Stimulated activated CD4-positive, alpha-beta T cell treated with anti-CD3 and anti-CD28 coated beads, Interleukin-4, amount 100 ng/mL, for 4 hours (primary cell): ENCODE results near the gene PER1.
"Not testable (repeated sequence)": the region's sequence is repeated elsewhere in the genome, so short reads cannot be mapped to it uniquely, and the experiment has no call there.

Source experiments
- DNase-seq, 2 experiments: peaks; one replicate each; pipeline ENCODE4 v3.0.0-alpha.2; 2020

Gene PER1

GRCh38 chr17:8152112-8152775, at the start of gene PER1:
Gene PER1, minus strand, starts transcription at chr17:8152404. Its CDS starts 1,698 bp downstream, at chr17:8150706.
- peak; percentile 87 for DNase-seq

DNA sequence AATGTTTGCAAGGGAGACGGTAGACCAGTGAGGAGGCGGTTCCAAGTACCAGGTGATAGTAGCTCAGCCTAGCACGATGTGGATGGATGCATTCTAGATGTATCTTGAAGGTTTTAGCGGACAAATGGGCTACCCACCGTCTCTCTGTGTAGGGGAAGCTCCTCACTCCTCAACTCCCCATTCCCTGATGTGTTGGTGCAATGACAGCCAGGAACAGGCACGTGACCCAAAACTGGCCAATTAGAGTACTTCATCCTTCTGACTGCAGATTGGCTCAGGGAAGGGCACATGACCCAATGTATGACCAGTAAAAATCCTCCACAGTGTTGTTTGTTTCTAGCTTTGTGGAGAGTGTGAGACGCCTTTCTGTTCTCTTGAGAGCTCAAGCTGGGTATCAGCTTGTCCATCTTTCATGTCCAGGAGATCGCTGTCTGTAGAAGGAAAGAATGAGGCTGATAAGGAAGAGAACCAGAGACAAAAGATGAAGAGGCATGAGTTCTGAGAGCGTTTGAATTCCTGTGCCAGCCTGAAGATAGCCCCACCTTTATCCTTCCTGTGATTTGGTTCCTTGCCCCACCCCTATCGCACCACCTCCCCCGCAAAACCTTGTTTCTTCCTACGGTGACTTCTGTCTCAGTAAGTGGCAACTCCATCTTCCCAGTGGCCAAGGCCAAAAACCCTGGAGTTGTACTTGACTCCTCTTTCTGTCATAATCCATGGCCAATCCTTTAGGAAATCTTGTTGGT, 40.0 kb upstream of the PER1 start:
- DNase-seq: peak; percentile 27 to 36

DNA sequence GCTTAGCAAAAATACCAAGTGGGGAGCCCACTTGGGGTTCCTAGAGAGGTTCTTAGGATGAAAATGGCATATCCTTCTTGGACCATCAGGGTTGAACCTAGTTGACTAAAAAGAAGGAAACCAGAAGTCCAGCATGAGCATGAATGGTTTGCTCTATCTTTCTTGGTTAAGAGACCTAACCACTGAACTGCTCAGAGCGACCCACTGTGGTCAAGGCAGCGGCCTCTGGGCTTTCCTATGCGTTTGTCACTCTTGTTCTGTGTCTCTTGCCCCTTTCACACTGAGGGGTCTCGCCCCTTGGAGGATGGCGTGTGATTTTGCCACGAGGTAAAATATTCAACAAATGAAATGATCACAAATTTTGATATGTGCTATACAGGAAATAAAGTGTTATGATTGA, 38.3 kb upstream of the PER1 start:
- DNase-seq: no peak

DNA sequence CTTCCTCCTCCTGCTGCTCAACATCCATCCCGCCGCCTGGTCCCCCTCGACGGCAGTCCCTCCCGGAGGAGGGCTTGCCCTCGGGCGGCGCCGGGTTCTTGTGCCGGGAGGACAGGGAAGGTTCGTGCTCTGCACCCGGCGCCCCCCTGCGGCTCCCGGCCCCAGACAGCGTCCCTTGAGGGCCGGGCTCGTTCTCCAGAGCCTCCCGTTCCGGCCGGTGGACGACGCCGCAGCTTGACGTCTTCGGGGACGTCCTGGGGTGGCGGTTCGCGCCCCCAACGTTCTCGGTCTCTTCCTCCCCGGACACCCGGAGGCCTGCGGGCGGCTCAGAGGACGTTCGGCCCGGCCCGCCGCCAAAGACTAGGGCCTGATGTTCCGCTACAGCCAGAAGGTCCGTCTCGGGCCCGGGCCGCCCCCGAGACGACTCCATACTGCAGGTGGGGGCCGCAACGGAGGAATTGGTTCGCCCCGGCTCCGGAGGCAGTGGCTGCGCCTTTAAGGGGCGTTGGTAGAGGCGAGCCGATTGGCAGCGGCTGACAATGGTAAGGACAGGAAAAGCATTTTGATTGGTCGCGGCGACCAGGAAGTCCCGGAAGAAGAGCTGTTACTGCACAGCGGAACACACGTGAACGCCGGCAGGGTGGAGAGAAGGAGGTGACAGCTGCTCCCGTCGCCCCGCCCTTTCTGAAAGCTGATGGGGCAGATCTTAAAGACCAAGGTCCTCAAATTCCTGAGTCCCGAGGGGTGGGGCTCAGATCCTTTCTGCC, 37.7 kb upstream of the PER1 start, which contains the start of gene BORCS6:
TSS of gene BORCS6 (minus strand) at position 470 of the 767 bp plus-strand sequence. CDS start at position 430, 40 bp downstream.
- DNase-seq: peak; percentile 87 to 96

GRCh38 chr17:8189041-8189710, 37.0 kb upstream of the PER1 start:
- DNase-seq: peak in 1 of 2 experiments; percentile 7

DNA sequence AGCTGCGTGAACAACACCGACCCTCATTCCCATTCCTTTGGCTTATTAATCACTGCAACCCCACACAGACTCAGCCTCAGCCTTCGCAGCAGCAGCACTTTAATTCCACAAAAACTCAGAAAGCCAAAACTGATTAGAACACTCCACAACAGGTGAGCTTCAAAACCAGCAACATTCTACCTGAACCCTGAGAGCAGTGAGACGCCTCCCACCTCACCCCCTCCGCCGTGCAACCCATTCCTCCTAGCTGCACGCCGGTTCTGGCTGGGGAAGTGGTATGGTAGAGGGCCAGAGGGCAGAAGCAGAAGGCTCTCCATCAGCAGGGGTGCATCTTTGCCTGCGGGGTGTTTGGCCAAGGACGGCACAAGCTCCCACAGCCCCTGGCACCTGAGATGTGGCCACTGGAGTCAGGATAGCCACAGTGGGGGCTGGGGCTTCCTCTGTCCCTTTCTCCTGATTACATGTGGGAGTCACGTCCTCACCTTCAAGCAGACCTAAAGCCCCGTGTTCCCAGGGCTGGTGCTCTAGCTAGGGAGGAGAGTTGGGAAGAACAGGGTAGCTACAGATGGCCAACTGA, 36.1 kb upstream of the PER1 start:
- no peak for DNase-seq

GRCh38 chr17:8187517-8188262, 35.5 kb upstream of the PER1 start:
- peak; percentile 91 to 92 for DNase-seq

GRCh38 chr17:8186787-8187516, 34.7 kb upstream of the PER1 start:
- DNase-seq: peak; percentile 93 to 96

- no peak for DNase-seq
Observed at GRCh38 chr17:8186446-8186786, 34.2 kb upstream of the PER1 start.

DNA sequence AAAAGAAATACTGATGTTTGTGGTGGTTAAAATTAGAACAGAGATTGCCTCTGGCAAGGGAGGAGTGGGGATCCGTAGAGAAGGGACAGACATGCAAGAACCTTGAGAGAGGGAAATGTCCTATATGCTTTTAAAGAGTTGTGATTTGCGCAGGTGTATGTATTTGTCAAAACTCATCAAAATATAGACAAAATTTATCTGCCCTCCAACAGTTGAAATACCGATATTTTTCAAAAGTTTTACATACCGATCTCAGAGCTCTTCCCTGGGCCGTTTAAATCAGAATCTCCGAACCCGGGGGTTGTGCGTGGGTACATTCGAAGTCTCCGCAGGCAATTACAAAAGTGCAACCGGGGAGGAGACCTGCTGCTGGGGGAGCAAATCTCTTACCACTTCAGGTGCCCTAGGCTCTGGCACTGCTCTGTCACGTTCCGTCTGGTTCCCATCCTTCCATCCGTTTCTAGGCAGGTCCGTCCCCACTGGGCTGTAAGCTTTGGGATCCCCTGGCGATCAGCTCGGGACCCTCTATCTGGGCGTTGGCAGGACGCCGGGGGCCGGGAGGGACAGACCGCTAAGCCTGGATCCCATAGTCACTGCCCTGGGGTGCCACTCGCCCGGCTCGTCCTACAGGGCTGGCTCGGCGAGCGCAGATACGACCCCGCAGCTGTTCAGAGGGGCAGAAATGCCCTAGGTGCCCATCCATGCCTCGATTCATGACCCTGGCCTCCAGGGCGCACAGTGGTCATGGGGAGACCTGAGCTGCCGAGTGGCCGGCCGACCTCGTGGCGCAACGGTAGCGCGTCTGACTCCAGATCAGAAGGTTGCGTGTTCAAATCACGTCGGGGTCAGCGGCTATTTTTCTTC, 33.6 kb upstream of the PER1 start:
- peak; percentile 86 to 96 for DNase-seq

- DNase-seq: no peak
Observed at GRCh38 chr17:8176998-8177731, 25.0 kb upstream of the PER1 start.

GRCh38 chr17:8176197-8176940, 24.2 kb upstream of the PER1 start, which contains the start of gene TMEM107:
Gene TMEM107, minus strand, starts transcription at chr17:8176380. Its CDS starts 94 bp downstream, at chr17:8176286.
- peak; percentile 81 to 85 for DNase-seq

- no peak for DNase-seq
Observed at GRCh38 chr17:8175795-8176196, 23.6 kb upstream of the PER1 start.

DNA sequence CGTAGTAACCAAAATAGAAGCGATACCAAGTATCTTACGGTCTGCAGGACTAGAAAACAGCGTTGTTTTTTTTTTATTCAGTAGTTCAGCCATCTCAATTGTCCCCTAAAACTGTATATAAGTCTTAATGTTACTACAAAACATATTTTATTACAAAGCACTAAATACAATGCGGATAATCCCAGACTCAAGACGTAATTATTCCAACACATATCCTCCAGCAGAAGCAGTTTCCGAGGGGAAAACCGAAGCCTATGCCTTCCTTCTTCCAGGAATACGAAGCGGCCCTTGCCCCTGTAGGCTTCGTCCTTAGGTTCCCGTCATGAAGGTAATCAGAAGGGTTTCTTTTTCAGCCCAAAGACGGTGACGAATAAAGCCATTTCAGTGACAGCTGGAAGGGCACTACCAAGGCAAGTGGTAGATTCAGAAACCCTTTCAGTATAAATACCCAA, 21.7 kb upstream of the PER1 start:
- DNase-seq: no peak

DNA sequence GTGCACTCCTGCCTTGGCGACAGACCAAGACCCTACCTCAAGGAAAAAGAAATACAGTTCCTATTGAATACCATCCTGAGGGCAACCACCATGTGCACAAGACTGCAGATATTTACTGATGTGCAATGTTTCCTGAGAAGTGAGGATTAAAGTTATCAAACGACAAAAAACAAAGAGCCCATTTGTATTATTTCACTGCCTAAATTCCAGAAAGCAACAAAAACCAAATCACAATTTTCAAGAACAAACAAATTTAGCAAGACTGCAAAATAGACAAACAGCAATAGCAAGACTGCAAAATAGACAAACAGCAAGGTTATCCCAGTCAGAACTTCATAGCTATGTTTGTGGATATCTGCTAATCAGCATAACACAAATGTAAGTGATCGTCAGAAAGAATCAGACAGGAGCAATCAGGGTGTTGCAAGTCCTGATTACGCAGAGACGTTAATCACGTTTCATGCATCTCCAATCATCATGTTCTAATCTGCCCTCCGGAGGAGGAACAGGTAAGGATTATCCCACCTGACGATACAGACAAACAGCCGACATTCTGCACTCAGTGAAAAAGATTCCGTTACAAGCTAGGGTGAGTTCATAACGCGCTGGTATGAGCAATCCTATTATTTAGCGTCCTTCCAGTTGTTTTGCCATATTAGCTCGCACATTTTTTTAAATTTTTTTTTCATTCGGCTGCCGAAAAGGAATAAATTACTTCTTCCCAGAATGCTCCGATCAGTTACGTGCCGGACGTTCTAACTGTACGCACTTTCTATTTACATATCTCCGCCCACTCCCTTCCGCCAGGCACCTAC, 21.1 kb upstream of the PER1 start:
- peak; percentile 64 to 82 for DNase-seq

DNA sequence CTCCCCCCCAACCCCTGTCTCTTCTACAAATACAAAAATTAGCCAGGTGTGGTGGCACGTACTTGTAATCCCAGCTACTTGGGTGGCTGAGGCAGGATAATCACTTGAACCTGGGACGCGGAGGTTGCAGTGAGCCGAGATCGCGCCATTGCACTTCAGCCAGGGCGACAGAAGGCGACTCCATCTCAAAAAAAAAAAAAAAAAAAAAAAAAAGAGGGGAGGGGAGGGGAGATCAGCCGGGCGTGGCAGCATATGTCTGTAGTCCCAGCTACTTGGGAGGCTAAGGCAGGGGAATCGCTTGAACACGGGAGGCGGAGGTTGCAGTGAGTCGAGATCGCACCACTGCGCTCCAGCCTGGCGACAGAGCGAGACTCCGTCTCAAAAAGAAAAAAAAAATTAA, 18.0 kb upstream of the PER1 start:
- not testable (repeated sequence) for DNase-seq

DNA sequence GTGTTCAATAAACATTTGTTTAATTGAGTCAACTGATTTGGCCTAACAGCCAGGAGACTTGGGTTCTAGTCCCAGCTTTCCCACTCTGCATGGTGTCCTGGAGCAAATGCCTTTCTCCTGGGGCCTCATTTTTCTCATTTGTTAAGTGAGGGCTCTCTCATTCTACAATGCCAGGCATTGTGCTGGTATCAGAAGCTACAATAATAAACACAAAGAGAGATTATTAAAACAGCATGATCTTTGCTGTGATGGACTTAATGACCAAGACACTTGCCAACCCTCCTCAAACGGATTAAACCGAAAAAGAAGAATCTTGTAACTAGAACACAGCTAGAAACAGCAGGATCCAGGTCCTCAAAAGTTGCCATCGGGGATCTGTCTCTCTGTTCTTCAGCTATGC, 15.3 kb upstream of the PER1 start:
- no peak for DNase-seq

- DNase-seq: no peak
Observed at GRCh38 chr17:8166731-8167130, 14.5 kb upstream of the PER1 start.
